ENCODE results near the gene C7orf57. TPM values are rescaled to one million over a fixed set of nuclear protein-coding genes. Genes with fewer than 3 reads are reported as not detected.

Gene C7orf57
- total RNA-seq, 4 donors from 2014 or later: 0.39 TPM; not detected in 3

DNA sequence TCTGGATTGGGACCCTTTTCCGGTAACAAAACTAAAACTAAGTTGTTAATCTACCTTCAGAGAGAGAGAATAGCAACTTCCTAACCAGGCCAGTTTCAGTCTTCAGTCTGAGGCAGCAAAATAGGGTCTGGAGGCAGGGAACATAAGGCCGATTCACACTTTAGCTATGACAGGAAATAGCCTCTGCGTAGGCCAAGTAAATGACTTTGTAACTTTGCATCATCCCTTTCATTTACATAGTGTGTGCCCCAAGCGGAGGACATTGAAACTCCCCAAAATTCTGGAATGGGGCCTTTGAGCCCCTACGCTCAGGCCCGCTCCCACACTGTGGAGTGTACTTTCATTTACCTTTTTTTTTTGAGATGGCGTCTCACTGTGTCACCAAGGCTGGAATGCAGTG lies 52.0 kb downstream of the C7orf57 start:
- intact Hi-C loops (cut with DNase I; ENCODE audit: low total_unique reads): no loop called here
- WGBS, 2 donors: 87 to 94% methylated on average over 7 of the region's 7 CpGs
- TF ChIP-seq, protein P1, sequence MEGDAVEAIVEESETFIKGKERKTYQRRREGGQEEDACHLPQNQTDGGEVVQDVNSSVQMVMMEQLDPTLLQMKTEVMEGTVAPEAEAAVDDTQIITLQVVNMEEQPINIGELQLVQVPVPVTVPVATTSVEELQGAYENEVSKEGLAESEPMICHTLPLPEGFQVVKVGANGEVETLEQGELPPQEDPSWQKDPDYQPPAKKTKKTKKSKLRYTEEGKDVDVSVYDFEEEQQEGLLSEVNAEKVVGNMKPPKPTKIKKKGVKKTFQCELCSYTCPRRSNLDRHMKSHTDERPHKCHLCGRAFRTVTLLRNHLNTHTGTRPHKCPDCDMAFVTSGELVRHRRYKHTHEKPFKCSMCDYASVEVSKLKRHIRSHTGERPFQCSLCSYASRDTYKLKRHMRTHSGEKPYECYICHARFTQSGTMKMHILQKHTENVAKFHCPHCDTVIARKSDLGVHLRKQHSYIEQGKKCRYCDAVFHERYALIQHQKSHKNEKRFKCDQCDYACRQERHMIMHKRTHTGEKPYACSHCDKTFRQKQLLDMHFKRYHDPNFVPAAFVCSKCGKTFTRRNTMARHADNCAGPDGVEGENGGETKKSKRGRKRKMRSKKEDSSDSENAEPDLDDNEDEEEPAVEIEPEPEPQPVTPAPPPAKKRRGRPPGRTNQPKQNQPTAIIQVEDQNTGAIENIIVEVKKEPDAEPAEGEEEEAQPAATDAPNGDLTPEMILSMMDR (IDR thresholded peaks at IDR 0.05): no peak
- no peak for TF ChIP-seq POLR2A (IDR thresholded peaks at IDR 0.05)
- DNase-seq (ENCODE audit: low spot score in 2 of 2): no peak
- H3K4me3 ChIP-seq (ENCODE audit: low read depth, poor library complexity, severe bottlenecking): no peak overlapping the region

DNA sequence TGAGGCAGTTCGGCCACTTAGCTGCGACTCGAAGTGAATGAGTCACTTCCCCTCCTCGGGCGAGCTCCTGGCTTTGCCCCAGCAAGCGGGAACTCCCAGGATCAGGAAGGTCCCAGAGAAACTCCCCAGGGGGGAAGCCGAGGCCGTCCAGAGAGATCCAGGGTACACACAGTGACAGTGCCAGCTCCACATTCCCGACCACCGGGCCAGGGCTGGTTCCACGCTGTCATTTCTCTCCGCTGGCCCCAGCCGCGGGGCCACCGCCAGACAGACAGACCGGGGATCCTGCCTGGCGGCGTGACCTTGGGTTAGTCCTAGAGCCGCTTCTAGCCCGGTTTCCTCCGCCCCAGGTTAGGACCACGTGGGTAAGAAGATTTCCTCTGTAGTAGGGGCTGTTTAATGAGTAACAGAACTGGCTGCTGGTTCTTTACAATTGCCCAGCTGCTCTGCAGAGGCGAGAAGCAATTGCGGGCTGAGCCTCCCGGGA lies 53.3 kb downstream of the C7orf57 start:
- no peak for TF ChIP-seq POLR2A (IDR thresholded peaks at IDR 0.05)
- TF ChIP-seq, protein P1 (IDR thresholded peaks at IDR 0.05): no peak
- intact Hi-C loops (cut with DNase I; ENCODE audit: low total_unique reads): no loop called here
- H3K4me3 ChIP-seq (ENCODE audit: low read depth, poor library complexity, severe bottlenecking): peak overlapping the region; percentile 28
- 0 to 1% methylated on average over 12 to 15 of the region's 25 CpGs for WGBS, 2 donors
- DNase-seq (ENCODE audit: low spot score in 2 of 2): peak; percentile 93 to 98

DNA sequence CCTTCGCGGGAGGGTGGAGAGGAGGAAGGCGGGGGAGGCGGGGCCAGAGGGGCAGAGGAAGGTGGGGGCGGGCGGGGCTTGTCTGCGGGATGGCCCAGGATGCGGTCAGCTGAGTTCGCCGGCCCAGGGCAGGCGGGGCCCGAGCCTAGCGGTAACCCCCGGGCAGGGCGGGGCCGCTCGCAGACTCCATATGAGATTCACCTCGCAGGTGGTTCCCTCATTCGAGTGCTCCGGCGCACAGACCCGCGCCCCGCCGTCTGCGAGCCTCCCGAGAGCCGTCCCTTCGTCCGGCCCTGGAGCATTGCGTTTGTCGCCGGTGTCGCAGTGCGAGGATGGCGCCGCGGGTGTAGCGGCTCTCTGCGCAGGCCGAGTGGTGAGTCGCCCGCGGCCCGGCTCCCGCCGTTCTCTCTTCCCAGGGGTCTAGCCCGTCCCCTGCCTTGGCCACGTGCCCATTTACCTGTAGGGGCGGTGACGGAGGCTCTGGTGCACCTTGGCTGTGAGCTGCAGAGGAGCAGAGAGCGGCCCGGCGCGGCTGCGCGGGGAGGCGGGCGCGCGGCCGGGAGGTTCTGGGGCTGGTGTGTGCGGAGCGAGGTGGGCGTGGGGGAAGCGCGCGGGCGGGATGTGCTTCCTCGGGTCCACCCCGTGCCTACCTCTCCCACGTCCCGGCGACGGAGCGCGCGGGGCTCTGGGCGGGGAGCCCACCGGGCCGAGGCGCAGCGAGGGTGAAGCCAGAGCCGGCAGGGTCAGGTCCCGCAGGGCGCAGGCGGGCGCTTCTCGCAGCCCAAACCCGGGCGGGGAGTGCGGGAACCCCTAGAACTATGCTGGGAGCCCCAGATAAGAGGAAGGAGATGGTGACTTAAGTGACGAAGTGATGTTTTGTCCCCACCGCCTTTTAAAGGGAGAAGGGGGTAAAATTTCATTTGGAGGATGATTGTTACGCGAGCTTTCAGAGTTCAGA lies 54.0 kb downstream of the C7orf57 start, which contains the start of gene UPP1:
Gene UPP1 (plus strand): TSS at position 220 of the 958 bp plus-strand sequence. CDS start 5,519 bp downstream, outside the sequence.
- intact Hi-C loops (cut with DNase I; ENCODE audit: low total_unique reads): no loop called here
- TF ChIP-seq, protein P1 (IDR thresholded peaks at IDR 0.05): no peak
- peak in 1 of 2 donors; percentile 52 for TF ChIP-seq POLR2A (IDR thresholded peaks at IDR 0.05)
- H3K4me3 ChIP-seq (ENCODE audit: low read depth, poor library complexity, severe bottlenecking): peak within 1 kb of the TSS; percentile 67
- peak; percentile 62 to 99 for DNase-seq (ENCODE audit: low spot score in 2 of 2)
- 5 to 13% methylated on average over 43 to 50 of the region's 96 CpGs for WGBS, 2 donors

DNA sequence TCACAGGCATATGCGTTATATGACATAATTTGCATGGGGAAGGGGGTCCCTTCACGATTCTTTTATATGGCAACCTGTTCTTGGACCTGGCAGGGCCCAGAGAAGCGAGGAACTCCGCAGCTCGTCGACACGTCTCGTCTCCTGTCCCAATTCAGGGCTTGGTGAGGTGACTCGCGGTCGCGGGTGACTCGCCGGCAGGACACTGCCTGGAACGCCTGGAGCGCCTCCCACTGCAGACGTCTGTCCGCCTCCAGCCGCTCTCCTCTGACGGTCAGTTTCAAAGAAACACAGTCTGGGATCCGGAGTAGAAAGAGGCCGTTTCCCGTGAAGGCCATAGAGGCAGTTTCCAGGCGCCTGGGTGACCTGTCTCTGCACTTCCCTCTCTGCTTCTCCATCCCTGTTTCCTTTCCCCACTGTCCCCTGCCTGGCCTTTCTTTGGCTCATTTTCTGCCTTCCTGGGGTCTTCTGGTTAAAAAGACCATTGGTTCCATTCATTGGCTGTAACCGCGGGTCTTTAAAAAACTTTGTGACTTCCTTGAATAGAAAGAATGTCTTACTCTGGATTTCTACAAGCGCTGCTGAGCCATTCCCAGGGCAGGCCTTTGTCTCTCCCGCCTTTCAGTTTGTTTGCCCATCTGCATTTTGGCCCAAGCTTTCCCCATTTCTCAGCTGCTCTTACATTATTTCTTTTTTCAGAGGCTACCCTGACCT lies 54.9 kb downstream of the C7orf57 start:
- WGBS, 2 donors: 81 to 84% methylated on average over 28 of the region's 28 CpGs
- intact Hi-C loops (cut with DNase I; ENCODE audit: low total_unique reads): no loop called here
- peak overlapping the region; percentile 67 for H3K4me3 ChIP-seq (ENCODE audit: low read depth, poor library complexity, severe bottlenecking)
- TF ChIP-seq, protein P1 (IDR thresholded peaks at IDR 0.05): no peak
- no peak for TF ChIP-seq POLR2A (IDR thresholded peaks at IDR 0.05)
- DNase-seq (ENCODE audit: low spot score in 2 of 2): no peak

DNA sequence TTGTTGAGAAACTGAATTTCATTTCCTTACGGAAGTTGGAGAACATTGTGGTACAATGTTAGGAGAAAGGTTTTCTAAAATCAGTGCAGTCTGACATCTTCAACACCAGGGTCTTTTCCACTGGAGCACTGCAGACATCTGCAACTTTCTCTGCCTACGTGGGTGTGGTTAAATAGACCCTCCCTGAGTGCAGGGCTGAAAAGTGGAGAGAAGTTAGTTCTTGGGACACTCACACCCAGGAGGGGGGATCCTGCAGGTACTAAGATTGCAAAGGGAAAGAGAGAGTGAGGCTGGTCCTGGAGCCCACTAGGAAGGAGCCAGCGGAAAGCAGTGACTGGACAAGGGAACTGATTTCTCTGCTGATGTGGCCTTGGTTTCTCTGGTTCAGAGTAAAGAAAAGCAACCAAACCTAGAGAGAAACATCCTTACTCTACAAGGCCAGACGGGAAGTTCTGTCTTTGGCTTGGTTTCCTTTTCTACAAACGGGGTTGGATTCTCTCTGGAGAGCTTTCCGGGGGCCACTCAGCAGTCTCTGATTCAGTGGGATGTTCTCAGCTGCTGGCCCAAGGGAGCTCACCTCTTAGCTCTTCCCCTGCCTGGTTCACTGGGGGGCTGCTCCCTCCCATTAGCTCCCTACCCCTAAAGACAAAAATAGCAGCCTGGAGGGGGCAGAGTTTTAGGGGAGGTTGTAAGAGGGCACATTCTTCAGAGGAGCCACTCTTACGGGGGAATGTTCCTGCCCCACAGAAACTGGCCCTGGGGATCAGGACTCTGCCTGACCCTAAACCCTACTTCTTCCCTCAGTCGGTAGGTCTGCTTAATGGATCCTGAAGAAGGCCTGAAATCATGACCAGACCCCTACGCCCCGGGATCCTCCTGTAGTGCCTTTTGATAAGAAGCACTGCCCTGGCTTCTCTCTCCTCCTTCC lies 56.4 kb downstream of the C7orf57 start:
- intact Hi-C loops (cut with DNase I; ENCODE audit: low total_unique reads): no loop called here
- no peak overlapping the region for H3K4me3 ChIP-seq (ENCODE audit: low read depth, poor library complexity, severe bottlenecking)
- WGBS, 2 donors: 82% methylated on average over 10 of the region's 10 CpGs
- TF ChIP-seq POLR2A (IDR thresholded peaks at IDR 0.05): no peak
- TF ChIP-seq, protein P1 (IDR thresholded peaks at IDR 0.05): no peak
- no peak for DNase-seq (ENCODE audit: low spot score in 2 of 2)

Measured in lower leg skin (tissue), 4 donors.